Ovary (tissue), 3 donors: ENCODE measurements around the gene PPM1D.

Experiments used
- EP300 ChIP-seq: sonication (generic); formaldehyde crosslinking; IDR thresholded peaks from one replicate; pipeline ENCODE4 v1.6.1; 2017; ENCODE audit warnings: antibody characterized with exemption
- POLR2A ChIP-seq: fragments of 450-650 bp; IDR thresholded peaks from one replicate; pipeline ENCODE4 v1.6.1; 2017; ENCODE audit warnings: antibody characterized with exemption, mild to moderate bottlenecking, moderate library complexity
- TF ChIP-seq, protein P1 (sequence below), 3 donors: fragments of 450-650 bp in 2 of 3; fragments of 200-600 bp in 1 of 3; IDR thresholded peaks; one replicate each; pipeline versions ENCODE4 v1.5.1 to v1.8.0; 2016 to 2022; ENCODE audit warnings: antibody characterized with exemption in 3 of 3, mild to moderate bottlenecking in 1 of 3
- donor health status: DM: no; HTN: no; CAD: no.

DNA sequence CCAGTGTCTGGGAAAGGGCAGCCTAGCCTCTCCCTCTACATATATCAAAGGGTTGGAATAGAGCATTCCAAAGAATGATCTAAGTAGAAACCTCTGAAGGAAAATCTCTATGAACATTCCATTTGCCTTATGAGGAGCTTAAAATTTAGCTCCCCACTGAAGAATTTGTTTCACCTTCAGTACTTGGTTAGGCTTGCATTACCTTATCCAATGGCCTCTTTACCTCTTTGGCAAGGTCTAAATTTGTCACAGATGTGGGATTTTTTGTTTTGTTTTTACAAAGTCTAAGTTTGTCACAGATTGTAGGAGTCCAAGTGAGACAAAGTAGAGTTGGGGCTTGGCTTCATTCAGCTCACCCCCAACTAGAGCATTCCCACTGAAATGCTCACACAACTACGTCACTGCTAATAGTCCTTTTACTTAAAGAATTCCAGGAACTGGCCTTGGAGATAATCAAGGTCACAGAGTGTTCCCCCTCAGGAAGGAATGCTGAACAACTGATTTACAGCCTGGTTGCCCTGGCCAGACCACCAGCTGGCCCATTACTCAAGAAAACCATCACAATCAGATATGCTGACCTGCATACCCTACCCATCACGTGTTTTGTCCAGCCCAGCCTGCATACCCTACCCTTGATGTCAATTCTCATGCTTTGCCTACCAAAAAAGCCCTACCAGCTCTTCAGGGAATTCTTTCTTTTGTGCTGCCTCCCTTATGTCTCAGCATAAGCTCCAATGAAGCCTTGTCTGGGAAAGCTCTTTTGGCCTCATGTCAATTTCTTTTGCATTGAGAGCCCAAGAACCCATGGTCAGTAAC is 26.5 kb upstream of the PPM1D start:
- TF ChIP-seq, protein P1, sequence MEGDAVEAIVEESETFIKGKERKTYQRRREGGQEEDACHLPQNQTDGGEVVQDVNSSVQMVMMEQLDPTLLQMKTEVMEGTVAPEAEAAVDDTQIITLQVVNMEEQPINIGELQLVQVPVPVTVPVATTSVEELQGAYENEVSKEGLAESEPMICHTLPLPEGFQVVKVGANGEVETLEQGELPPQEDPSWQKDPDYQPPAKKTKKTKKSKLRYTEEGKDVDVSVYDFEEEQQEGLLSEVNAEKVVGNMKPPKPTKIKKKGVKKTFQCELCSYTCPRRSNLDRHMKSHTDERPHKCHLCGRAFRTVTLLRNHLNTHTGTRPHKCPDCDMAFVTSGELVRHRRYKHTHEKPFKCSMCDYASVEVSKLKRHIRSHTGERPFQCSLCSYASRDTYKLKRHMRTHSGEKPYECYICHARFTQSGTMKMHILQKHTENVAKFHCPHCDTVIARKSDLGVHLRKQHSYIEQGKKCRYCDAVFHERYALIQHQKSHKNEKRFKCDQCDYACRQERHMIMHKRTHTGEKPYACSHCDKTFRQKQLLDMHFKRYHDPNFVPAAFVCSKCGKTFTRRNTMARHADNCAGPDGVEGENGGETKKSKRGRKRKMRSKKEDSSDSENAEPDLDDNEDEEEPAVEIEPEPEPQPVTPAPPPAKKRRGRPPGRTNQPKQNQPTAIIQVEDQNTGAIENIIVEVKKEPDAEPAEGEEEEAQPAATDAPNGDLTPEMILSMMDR (IDR thresholded peaks at IDR 0.05) = no peak
- TF ChIP-seq EP300 (no peak), POLR2A (no peak)
